Ramos (cell line): ENCODE results near the gene ULK1.
"Not testable (repeated sequence)": the region's sequence is repeated elsewhere in the genome, so short reads cannot be mapped to it uniquely, and the experiment has no call there.

ENCODE experiments used
- in situ Hi-C: fragments of 300-500 bp; cut with MboI; formaldehyde crosslinking; loops from one replicate; pipeline ENCODE4 v1.14.3; 2022; ENCODE audit warnings: low sequenced_read_pairs; ENCODE audit not compliant: unreplicated experiment

Gene ULK1

DNA sequence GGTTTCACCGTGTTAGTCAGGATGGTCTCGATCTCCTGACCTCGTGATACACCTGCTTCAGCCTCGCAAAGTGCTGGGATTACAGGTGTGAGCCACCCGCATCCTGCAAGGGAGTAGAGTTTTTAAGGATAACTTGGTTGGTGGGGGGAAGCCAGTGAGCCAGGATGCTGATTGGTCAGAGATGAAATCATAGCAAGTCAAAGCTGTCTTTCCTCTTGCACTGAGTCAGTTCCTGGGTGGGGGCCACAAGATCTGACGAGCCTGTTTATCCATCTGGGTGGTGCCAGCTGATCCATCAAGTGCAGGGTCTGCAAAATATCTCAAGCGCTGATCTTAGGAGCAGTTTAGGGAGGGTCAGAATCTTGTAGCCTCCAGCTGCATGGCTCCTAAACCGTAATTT lies 9.3 kb upstream of the ULK1 start:
- in situ Hi-C loops, result not testable (repeated sequence)

DNA sequence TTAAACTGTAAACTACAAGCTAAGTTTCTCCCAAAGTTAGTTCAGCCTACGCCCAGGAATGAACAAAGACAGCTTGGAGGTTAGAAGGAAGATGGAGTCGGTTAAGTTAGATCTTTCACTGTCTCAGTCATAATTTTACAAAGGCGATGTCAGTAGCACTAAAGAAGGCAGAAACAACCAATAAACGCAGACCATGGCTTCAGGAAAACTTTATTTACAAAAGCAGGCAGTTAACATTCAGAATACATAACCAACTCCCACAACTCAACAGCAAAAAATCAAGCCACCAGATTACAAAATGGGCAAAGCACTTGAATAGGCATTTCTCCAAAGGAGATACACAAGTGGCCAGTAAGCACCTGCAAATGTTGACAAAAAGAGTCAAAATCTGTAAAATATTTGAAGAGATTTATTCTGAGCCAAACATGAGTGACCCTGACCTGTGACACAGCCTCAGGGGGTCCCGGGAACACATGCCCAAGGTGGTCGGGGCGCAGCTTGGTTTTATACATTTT lies 8.8 kb upstream of the ULK1 start:
- in situ Hi-C loops, result no loop called here

DNA sequence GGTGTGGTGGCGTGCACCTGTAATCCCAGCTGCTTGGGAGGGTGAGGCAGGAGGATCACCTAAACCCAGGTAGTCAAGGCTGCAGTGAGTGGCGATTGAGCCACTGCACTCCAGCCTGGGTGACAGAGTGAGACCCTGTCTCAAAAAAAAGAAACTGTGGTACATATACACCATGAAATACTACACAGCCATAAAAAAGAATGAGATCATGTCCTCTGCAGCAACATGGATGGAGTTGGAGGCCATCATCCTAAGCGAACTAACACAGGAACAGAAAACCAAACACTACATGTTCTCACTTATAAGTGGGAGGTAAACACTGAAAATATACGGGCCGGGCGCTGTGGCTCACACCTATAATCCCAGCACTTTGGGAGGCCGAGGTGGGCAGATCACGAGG lies 2.7 kb upstream of the ULK1 start:
- in situ Hi-C loops, result not testable (repeated sequence)

DNA sequence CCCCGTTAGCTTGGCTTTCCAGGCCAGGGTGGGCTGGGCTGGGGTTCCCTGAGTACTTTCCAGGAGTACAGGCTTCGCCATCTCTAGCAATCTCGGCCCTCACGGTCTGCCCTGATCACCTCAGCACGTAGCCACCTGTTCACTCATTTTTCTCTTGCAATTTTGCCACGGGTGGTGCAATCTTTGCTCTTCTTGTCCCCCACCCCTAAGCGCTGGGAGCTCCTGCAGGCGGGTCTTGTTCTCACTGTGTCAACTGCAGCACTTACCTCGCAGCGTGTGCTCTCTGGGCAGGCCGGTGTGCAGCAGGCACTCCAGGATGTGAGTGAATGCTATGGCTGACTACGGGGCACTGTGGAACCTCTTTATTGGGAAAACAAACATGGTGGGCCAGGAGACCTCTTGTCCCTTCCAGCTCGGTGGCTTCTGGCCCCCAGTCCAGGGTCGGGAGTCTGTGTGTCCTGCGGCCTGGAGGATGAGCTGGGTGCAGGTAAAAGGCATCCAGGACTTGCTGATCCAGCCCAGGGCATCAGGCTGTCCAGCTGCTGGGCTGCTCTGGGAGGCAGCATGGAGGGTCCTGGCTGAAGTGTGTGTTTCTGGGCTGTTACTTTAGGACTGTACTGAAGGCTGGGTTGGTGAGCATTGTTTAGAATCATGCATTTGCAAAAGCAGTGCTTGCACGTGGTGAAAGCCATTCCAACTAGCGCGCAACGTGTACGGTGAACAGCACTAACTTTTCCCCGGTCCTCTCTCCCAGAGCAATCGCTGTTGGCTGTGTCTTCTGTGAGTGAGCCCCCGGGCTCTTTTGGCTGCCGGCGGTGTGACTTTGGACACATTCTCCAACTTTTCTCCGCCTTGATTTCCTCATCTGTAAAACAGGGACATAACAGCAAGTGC lies 1.5 kb upstream of the ULK1 start:
- in situ Hi-C loops, result no loop called here

DNA sequence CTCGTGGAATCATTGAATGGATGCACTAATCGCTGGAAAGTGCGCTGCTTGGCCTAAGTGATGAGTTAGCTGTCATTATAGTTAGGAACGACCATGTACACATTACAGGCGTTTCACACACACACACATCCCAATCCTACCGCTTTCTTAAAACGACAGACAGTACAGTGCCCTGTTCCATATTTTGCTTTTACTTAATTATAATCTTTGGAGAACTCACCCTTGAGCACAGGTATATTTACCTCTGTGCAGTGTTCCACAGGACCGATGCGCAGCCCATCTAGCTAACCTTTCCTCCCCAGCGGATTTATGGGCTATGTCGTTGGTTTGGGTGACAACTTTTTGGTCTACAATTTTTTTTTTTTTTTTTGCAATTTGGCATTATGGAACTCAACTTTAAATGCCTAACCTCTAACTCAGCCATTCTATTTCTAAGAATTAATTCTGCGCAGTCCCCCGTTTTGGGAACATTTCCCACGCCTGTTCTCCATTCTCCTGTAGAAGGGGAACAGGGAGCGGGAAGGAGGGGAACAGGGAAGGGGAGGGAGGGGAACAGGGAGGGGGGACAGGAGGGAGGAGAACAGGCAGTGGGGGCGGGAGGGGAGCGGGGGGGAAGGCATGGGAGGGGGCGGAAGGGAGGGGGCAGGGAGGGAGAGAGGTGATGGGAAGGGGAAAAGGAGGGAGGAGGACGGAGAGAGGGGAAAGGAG lies 663 bp upstream of the ULK1 start:
- in situ Hi-C loops, result no loop called here

DNA sequence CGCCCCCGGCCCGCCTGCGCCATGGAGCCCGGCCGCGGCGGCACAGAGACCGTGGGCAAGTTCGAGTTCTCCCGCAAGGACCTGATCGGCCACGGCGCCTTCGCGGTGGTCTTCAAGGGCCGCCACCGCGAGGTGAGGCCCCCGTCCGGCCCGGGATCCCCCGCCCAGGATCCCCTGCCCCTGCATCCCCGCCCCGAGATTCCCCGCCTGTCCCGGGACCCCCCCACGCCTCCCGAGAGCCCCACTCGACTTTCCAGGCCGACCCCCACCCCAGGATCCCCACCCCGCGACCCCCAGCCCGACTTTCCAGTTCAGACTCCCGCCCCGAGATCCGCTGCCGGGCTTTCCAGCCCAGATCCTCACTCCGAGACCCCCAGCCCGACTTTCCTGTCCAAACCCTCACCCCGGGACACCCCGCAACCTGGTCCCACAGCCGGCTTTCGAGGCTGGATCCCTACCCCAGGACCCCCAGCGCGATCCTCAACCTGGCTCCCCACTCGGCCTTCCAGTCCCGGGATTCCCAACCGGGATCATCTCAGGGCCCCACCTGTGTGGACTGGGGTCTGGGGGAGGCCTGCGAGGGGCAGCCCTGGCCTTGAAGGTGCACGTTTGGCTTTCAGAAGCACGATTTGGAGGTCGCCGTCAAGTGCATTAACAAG lies 688 bp downstream of the ULK1 start:
- in situ Hi-C loops, result no loop called here

DNA sequence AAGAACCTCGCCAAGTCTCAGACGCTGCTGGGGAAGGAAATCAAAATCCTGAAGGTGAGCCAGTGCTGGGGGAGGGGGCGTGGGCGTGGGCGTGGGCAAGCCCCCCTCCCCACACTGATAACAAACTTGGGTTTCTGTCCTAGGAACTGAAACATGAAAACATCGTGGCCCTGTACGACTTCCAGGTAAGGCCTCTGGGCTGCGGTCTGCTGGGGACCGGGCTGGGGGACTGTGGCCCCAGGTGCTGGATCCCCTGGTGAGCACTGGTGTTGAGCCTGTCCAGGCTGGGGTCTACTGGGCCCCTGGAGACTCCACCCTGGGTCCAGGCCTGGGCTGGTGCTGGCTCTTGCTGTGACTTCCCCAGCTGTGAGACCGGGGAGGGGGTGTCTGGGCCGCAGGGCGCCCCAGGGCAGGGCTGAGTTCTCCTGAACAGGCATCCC lies 1.2 kb downstream of the ULK1 start:
- in situ Hi-C loops, result no loop called here

DNA sequence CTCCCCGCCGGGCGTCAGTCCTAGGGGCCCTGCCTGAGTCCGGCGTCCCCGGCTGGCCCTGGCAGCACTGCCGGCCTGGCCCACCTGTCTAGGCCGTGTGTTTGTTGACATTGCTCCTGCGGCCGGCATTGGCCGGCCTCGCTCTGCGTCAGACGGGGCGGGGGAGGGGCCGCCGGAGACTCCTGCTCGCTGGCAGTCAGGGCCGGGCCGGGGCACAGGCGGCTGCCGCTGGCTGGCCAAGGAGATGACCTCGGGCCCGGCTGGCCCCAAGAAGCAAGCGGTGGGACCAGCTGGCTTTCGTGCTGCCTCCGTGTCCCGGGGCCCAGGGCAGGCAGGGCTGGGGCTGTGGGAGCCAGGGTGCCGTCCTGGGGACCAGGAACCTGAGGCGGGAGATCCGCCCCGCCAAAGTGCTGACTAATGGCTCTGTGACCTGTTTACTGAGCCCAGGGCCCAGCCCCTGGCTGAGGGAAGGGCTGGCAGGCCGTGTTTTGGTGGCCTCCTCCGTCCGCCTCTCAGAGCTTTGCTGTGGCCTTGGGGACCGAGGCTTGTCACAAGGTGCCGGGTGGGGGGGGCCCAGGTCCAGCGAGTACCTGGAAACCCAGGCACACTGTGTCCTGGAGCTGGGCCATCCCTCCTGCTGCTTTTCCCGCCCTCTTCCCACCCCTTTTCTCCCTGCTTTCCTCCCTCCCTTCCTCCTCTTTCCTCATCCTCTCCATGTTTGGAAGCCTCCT lies 1.8 kb downstream of the ULK1 start:
- in situ Hi-C loops, result no loop called here

DNA sequence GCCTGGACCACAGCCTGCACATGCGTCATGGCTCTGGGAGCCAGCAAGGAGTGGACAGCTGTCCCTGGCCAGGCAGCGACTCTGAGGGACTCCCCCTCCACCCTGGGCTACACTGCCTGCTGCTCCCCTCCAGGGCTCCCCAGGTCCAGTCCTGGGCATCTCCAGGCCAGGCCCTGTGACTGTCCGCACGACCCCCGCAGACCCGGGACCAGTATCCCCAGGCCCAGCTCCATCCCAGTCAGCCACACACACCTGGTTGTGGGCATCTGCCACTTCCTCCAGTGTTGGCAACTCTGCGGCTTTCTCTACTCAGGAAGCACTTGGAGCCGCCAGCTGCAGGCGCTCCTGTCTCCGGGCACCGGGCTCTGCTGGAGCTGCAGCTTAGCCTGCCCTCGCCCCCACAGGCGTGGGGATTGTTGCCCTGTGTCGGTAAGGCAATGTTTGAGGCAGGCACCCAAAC lies 2.4 kb downstream of the ULK1 start:
- in situ Hi-C loops, result no loop called here

DNA sequence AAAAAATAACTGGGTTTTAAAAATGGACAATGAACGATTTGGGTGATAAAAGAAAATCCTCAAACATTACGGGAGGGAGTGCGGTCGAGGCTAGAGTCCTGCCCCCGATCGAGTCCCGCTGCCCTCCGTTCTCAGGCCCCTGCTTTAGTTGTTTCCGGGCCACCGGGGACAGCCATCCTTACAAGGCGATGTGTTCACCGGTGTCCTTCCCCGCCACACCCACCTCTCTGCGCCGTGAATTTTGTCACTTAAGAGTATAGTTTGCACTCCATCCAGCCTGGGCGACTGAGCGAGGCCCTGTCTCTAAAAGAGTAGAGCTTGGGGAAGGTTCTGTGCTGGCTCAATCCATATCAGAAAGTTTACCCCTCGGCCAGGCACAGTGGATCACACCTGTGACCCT lies 2.9 kb downstream of the ULK1 start:
- in situ Hi-C loops, result no loop called here

DNA sequence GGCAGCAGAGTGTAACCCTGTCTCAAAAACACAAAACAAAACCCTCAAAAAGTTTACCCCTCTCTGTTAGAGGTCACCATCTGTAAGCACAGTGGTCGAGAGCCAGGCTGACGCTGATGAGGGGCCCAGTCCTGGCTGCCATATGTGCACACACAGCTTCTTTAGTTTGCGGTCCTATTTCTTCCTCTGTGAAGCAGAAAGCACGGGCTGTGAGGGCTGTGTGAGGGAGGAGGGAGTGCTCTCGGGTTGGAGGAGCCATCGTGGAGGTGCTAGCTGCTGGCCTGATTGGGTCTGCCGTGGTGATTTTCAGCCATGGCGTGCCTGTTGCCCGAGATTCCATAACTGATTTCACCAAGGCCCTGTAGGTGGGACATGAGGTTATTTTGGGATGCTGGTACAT lies 3.5 kb downstream of the ULK1 start:
- in situ Hi-C loops, result no loop called here

DNA sequence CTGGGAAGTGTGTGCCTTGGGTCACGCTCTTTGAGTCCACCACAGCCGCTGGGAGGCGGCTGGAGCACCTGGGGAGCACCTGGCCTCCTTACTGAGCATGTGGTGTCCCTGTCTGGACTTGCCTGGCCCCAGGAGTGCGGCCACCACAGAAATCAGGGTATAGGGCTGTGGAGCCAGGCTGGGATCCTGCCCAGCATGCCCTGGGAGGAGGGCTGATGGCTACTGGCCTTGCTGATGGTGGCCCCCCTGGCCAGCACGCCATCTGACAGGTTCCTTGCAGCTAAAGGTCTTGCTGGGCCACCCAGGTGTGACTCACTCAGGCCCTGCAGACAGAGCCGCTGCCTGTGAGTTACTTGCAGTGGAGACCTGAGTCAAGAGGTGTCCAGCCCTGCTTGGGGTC lies 6.0 kb downstream of the ULK1 start:
- in situ Hi-C loops, result no loop called here

DNA sequence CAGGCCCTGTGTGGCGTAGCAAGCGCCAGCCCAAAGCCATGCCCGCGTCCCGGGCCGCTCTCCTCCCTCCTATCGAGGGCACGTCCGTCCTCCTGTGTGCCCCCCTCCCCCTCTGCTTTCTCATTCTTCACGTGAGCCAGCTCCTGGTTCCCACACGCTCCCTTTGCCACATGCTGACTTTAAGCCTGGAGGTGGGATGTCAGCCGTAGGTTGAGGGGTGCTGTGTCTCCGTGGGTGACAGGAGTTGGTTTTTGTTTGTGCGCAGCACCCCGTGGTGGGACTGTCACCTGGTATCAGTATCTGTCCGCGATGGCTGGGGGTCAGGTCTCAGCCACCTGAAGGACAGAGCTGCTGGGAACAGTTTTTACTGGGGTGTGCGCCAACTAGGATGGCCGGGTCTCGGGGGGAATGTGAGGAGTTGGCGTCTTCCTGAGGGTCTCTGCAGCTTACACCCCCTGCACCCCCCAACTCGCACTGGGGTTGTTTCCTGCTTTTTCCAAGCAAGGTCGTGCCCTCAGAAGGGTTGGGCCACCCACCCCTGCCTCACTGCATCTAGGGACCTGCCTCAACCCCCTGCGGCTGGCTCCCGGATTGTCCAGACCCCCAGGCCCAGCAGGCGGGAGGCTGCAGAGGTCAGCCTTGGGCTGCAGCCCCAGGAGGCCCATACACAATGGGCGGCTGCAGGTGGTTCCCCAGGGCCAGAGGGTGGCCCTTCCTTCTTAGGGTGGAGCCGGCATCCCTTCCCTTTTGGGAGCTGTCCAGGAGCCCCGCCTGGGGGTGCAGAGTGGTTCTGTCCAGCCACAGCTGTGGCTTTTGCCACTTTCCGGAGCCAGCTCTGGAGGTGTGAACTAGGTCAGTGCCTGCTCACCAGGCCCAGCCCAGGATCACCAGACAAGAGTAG lies 7.3 kb downstream of the ULK1 start:
- in situ Hi-C loops, result no loop called here

DNA sequence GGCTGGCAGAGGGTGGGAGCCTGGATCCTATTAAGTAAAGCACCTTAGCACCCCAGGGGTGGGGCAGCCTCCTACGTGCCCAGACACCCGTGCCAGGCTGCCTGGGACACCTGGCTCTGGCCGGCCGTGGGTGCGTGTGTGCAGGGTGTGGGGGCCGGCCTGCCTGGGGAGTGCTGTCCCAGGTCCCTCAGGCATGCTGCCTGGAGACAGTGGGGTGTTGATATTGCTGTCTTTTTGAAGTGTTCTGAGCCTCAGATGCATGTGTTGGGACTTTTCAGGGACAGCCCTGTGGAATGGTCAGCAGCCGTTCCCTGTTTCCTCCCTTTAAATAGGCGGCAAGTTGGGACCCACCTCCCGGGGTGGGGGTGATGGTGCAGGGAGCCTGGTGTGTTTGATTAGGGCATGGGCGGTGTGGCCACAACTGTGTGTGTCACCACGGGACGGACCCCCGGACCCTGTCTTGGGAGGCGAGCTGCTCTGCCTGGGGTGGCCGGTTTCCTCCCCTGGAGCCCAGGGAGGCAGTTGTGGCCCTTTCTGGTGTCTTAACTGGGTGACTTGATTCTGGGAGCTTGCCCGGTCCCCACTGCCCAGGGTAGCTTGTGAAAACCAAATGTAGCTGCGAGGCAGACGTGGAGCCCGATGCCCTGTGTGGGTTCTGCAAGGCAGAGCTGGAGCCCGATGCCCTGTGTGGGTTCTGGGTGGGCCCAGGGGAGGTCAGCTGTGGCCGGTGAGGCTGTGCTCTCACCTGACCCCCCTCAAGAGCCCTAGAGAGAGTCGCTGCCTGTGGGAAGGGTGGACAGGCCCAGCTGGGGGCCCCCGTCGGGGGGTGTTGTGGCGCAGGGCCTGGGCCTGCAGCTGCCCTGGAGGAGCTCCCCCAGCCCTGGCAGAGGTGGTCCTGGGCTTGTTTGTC lies 8.2 kb downstream of the ULK1 start:
- in situ Hi-C loops, result no loop called here

DNA sequence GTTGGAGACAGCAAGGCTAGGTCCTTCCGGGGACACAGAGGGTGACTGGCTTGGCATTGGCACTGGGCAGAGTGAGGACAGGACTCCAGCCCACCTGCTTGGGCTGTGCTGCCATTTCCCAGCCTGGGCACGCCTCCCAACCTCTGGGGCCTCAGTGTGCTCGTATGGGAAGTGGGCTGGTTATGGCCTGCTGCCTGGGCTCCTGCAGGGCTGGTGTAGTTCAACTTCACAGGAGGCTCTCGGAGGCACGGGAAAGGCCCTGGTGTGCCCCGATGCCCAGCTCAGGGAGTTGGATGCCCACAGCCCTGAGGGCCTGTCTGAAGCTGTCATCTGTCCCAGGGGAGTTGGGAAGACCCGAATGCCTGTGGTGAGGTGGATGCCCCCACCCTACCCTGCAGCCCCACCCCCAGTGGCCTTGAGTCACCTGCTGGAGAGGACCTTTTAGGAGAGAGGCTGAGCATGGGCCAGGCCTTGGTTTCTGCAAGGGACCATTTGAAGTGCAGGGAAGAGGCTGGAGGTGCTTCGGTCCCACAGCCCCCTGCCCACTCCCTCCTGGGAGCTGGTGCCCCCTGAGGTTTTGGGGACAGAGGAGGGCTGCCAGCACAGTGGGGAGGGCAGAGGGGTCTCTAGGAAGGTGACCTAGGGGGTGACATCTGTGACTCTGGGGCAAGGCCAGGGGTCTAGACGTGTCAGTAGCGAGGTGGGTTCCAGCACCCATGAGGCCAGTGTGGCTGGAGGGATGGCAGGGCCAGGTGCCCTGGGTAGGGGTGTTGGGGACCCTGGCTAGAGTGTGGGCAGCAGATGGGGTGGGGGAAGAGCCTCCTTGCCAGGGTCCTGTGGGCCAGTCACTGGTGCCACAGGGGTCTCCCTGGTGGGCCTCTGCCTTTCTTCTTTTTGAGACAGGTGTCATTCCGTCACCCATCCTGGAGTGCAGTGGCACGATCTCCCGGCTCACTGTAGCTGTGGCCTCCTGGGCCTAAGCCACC lies 9.1 kb downstream of the ULK1 start:
- in situ Hi-C loops, result no loop called here

DNA sequence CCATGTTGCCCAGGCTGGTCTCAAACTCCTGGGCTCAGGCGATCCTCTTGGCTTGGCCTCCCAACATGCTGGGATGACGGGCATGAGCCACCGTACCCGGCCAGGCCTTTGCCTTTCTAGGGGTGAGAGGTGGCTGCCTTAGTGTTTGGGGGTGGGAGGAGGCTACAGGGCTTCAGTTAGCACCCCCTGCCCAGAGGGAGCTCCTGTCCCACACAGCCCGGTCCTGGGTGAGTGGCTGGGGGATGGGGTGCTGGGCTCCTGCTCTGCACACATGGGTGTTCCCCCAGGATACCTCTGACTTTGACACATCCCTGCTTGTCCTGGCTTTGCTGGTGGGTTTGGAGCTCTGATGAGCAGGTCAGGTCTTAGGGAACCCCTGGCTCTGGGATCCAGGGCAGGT lies 9.9 kb downstream of the ULK1 start:
- in situ Hi-C loops, result no loop called here

DNA sequence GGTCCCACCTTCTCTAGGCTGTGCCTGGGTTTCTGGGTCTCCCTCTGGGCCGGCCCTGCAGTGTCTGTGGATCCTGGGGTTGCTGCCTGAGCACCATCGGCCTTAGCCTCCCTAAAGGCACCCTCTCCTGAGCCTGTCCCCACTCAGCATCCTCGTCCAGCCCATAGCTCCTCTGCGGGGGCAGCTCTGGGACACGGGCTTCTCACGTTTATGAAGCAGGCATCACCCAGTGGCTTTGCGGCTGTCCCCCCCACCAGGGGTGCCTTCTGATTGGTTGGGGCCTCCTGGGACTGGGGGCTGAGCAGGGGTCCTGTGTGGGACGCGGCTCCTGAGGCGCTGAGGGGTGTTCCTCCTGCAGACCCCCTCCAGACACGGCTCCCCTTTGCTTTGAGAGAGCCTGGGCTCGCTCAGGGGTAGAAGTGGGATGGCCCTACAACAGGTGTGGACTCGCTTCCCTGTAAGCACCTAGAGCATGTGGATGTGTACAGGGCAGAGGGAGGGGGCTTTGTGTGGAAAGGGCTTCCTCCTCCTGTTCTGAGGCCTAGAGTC lies 10.7 kb downstream of the ULK1 start:
- in situ Hi-C loops, result no loop called here
